NCI-H1092 (cell line): ENCODE results near the gene TINAGL1.

Experiments
- DNase-seq: peaks from one replicate; lab custom pipeline; 2025; lab: John Stamatoyannopoulos, UW

TINAGL1 gene

GRCh38 chr1:31627301-31627929, 51.1 kb downstream of the TINAGL1 start:
- DNase-seq, result no peak

GRCh38 chr1:31627930-31628559, 51.7 kb downstream of the TINAGL1 start:
- DNase-seq, result no peak

DNA sequence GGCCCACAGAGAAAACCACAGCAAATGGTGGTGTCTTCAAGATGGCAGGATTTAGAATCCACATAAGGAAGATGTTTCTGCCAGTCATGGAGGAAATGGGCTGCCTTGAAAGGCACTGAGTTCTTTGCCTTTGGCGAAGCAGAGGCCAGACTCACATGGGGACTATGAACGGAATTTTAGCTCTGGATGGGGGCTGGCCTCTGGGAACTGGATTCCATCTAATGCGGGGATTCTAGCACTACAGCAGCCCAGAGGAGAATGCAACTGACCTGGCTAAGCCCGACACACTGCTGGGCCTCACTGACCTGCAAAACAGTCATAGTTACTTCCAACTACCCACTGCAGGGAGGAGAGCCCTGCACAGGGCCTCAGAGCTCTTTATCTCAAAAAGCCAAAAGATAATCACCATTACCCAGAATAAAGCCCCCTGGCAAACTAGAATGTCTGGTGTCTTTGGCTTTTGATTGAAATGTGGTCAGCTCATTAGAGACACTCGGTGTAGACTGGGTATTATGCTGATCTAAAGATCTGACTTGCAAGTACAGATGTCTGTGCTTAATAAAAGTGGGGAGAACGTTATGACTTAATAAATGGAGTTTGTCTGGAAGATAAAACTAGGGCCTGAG, 52.7 kb downstream of the TINAGL1 start:
- DNase-seq, result no peak

- no peak for DNase-seq
These were observed 56.3 kb downstream of the TINAGL1 start for GRCh38 chr1:31632649-31633048.

- no peak for DNase-seq
These were observed 56.8 kb downstream of the TINAGL1 start for GRCh38 chr1:31633117-31633516.
